ENCODE measurements around the gene BIRC2. TPM values are rescaled to one million over a fixed set of nuclear protein-coding genes. Genes with fewer than 3 reads are reported as not detected.

The BIRC2 gene
- total RNA-seq, 1 experiment from 2014 or later: 28.2 TPM

DNA sequence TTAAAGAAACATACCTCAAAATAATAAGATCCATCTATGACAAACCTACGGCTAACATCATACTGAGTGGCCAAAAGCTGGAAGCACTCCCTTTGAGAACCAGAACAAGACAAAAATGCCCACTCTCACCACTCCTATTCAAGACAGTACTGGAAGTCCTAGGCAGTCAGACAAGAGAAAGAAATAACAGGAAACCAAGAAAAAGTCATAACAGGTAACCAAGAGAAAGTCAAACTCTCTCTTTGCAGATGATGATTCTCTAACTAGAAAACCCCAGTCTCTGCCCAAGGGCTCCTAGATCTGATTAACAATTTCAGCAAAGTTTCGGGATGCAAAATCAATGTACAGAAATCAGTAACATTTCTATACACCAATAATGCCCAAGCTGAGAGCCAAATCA is 70.0 kb downstream of the BIRC2 start:
- Histone ChIP-seq H2AK5ac (ENCODE audit: insufficient read length, low read length) (no peak overlapping the region), H2BK5ac (ENCODE audit: insufficient read length, low read length) (no peak overlapping the region), H3K4me2 (ENCODE audit: insufficient read depth, insufficient read length, low read length) (no peak overlapping the region), H3K18ac (ENCODE audit: insufficient read length, low read depth, low read length) (no peak overlapping the region), H2BK20ac (ENCODE audit: low read depth, low read length, poor library complexity, severe bottlenecking) (no peak overlapping the region), H3K9me3 (ENCODE audit: control insufficient read depth, low read depth, low read length) (no peaks in the 10 kb centered on the region), H3K56ac (ENCODE audit: insufficient read length, low read depth, low read length) (no peak overlapping the region), H3K9ac (ENCODE audit: extremely low read depth, insufficient read length, low read length) (no peak overlapping the region), H3K27me3 (ENCODE audit: insufficient read depth, low read length) (no peaks in the 10 kb centered on the region), H3K14ac (ENCODE audit: insufficient read depth, low read length) (no peak overlapping the region), H3K23ac (ENCODE audit: insufficient read length, low read depth, low read length) (no peak overlapping the region), H4K91ac (ENCODE audit: insufficient read length, low read depth, low read length) (no peak overlapping the region), H3K4ac (ENCODE audit: low read depth, low read length) (no peak overlapping the region), H3K23me2 (ENCODE audit: insufficient read length, low read depth, low read length, poor library complexity, severe bottlenecking) (no peaks in the 10 kb centered on the region), H2BK15ac (ENCODE audit: low read depth, low read length) (no peak overlapping the region), H3K27ac (ENCODE audit: insufficient read length, low read depth, low read length) (no peak overlapping the region), H4K5ac (ENCODE audit: insufficient read length, low read depth, low read length) (no peak overlapping the region), H2BK12ac (ENCODE audit: insufficient read length, low read depth, low read length) (no peak overlapping the region), H3T11ph (ENCODE audit: low read length) (no peak overlapping the region), H2AFZ (ENCODE audit: low read length) (no peak overlapping the region), H4K8ac (replicated peaks; ENCODE audit: insufficient read length, low read depth, low read length) (no peak overlapping the region), H4K20me1 (ENCODE audit: control insufficient read depth, insufficient read depth, insufficient read length) (no peaks in the 10 kb centered on the region), H2BK120ac (ENCODE audit: low read depth, low read length, poor library complexity, severe bottlenecking) (no peak overlapping the region), H3K79me1 (ENCODE audit: insufficient read depth, low read depth, low read length, poor library complexity, severe bottlenecking) (no peaks in the 10 kb centered on the region), H3K4me1 (ENCODE audit: insufficient read depth, low read length) (no peaks in the 10 kb centered on the region), H3K79me2 (ENCODE audit: insufficient read depth, low read length) (no peaks in the 10 kb centered on the region)
- H3K36me3 Mint-ChIP-seq (ENCODE audit: insufficient read depth in 1 of 3, low read depth in 3 of 3): peaks cover 13 to 37% (median 30%) of the 10 kb centered on the region in 3 experiments
- peak overlapping the region in 1 of 3 experiments; percentile 60; a peak in 1 of 7 replicates for H3K27ac Mint-ChIP-seq
- WGBS (ENCODE audit: extremely low coverage, insufficient read length, low lambda C conversion rate): no CpG with 5 or more reads among the region's 2 CpGs
- no peak overlapping the region for H3K4me3 Mint-ChIP-seq
- H3K27me3 Mint-ChIP-seq (ENCODE audit: low read depth): no peaks in the 10 kb centered on the region
- H3K4me1 Mint-ChIP-seq: peaks cover 3 to 8% of the 10 kb centered on the region in 2 experiments; a peak in 2 of 4 replicates
- H3K9me3 Mint-ChIP-seq: peaks cover 15 to 20% of the 10 kb centered on the region in 2 experiments
- no peak for DNase-seq
- TF ChIP-seq, protein P1, sequence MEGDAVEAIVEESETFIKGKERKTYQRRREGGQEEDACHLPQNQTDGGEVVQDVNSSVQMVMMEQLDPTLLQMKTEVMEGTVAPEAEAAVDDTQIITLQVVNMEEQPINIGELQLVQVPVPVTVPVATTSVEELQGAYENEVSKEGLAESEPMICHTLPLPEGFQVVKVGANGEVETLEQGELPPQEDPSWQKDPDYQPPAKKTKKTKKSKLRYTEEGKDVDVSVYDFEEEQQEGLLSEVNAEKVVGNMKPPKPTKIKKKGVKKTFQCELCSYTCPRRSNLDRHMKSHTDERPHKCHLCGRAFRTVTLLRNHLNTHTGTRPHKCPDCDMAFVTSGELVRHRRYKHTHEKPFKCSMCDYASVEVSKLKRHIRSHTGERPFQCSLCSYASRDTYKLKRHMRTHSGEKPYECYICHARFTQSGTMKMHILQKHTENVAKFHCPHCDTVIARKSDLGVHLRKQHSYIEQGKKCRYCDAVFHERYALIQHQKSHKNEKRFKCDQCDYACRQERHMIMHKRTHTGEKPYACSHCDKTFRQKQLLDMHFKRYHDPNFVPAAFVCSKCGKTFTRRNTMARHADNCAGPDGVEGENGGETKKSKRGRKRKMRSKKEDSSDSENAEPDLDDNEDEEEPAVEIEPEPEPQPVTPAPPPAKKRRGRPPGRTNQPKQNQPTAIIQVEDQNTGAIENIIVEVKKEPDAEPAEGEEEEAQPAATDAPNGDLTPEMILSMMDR (conservative IDR thresholded peaks at IDR 0.05): no peak
